SK-N-MC (cell line): ENCODE results near the gene ARL3.

Source experiments
- EZH2 ChIP-seq: fragments of 200-600 bp; sonication (generic); IDR thresholded peaks from one replicate; pipeline ENCODE4 v1.6.1; 2017; ENCODE audit warnings: antibody characterized with exemption
- FOXP2 ChIP-seq: optimal IDR thresholded peaks from 2 replicates; pipeline ENCODE3; 2011; ENCODE audit warnings: mild to moderate bottlenecking, moderate library complexity; ENCODE audit not compliant: insufficient read depth; ENCODE audit errors: extremely low read length, control extremely low read depth
- POLR2AphosphoS5 ChIP-seq: IDR thresholded peaks from 2 replicates; pipeline ENCODE4 v1.6.1; 2012; ENCODE audit warnings: mild to moderate bottlenecking, low read depth, low read length, borderline replicate concordance

- TF ChIP-seq EZH2 = no peak
- TF ChIP-seq POLR2AphosphoS5 = no peak
- no peak for TF ChIP-seq FOXP2
These were observed 57.3 kb downstream of the ARL3 start for GRCh38 chr10:102656791-102657371.
